ENCODE measurements around the gene SUFU.

- TF ChIP-seq CTCF (IDR thresholded peaks at IDR 0.05) = no peak
- no peak for TF ChIP-seq POLR2A (IDR thresholded peaks at IDR 0.05)
Measured at GRCh38 chr10:102501201-102502028, 2.4 kb upstream of the SUFU start.
